Measurements from ENCODE around the gene POU2AF1. TPM values are rescaled to one million over a fixed set of nuclear protein-coding genes. Genes with fewer than 3 reads are reported as not detected.
"Not testable (repeated sequence)": the region's sequence is repeated elsewhere in the genome, so short reads cannot be mapped to it uniquely, and the experiment has no call there.

The POU2AF1 gene
- total RNA-seq, 1 donor from 2014 or later: not detected

- H3K9me3 Mint-ChIP-seq: no peaks in the 10 kb centered on the region
- peaks cover 33% of the 10 kb centered on the region for H3K27me3 Mint-ChIP-seq (ENCODE audit: low read depth)
- H3K4me3 Mint-ChIP-seq: no peak overlapping the region
- no peak for DNase-seq (ENCODE audit: low spot score in 2 of 2, unreplicated experiment in 2 of 2)
- no peak overlapping the region for H3K27ac Mint-ChIP-seq
- H3K4me1 Mint-ChIP-seq: no peaks in the 10 kb centered on the region
- H3K36me3 Mint-ChIP-seq: no peaks in the 10 kb centered on the region
- TF ChIP-seq CTCF (IDR thresholded peaks at IDR 0.05; ENCODE audit: unreplicated experiment): no peak
Observed at GRCh38 chr11:111397034-111397433, 18.0 kb upstream of the POU2AF1 start.

- no peak for DNase-seq (ENCODE audit: low spot score in 2 of 2, unreplicated experiment in 2 of 2)
- no peak overlapping the region for H3K27ac Mint-ChIP-seq
- no peak overlapping the region for H3K4me3 Mint-ChIP-seq
Observed at GRCh38 chr11:111395749-111396148, 16.7 kb upstream of the POU2AF1 start.

GRCh38 chr11:111395081-111395480, 16.0 kb upstream of the POU2AF1 start:
- Mint-ChIP-seq H3K27me3 (ENCODE audit: low read depth) (peaks cover 39% of the 10 kb centered on the region), H3K9me3 (no peaks in the 10 kb centered on the region), H3K36me3 (no peaks in the 10 kb centered on the region), H3K4me1 (no peaks in the 10 kb centered on the region), H3K4me3 (no peak overlapping the region), H3K27ac (no peak overlapping the region)
- DNase-seq (ENCODE audit: low spot score in 2 of 2, unreplicated experiment in 2 of 2): no peak
- no peak for TF ChIP-seq CTCF (IDR thresholded peaks at IDR 0.05; ENCODE audit: unreplicated experiment)

More at GRCh38 chr11:111395749-111396148, 16.7 kb upstream of the POU2AF1 start:
- Mint-ChIP-seq H3K4me1 (no peaks in the 10 kb centered on the region), H3K9me3 (no peaks in the 10 kb centered on the region), H3K36me3 (no peaks in the 10 kb centered on the region), H3K27me3 (ENCODE audit: low read depth) (peaks cover 36% of the 10 kb centered on the region)
- TF ChIP-seq CTCF (IDR thresholded peaks at IDR 0.05; ENCODE audit: unreplicated experiment): no peak

GRCh38 chr11:111394147-111394546, 15.1 kb upstream of the POU2AF1 start:
- H3K27ac Mint-ChIP-seq; H3K4me3 Mint-ChIP-seq; H3K36me3 Mint-ChIP-seq; H3K9me3 Mint-ChIP-seq; DNase-seq (ENCODE audit: low spot score in 2 of 2, unreplicated experiment in 2 of 2); H3K4me1 Mint-ChIP-seq: not testable (repeated sequence)
- H3K27me3 Mint-ChIP-seq (ENCODE audit: low read depth): peaks cover 42% of the 10 kb centered on the region

- TF ChIP-seq CTCF (IDR thresholded peaks at IDR 0.05; ENCODE audit: unreplicated experiment): no peak
- Mint-ChIP-seq H3K4me3 (no peak overlapping the region), H3K9me3 (no peaks in the 10 kb centered on the region), H3K27ac (no peak overlapping the region), H3K36me3 (no peaks in the 10 kb centered on the region), H3K27me3 (ENCODE audit: low read depth) (peaks cover 45% of the 10 kb centered on the region), H3K4me1 (no peaks in the 10 kb centered on the region)
- DNase-seq (ENCODE audit: low spot score in 2 of 2, unreplicated experiment in 2 of 2): no peak
Observed at GRCh38 chr11:111393585-111393984, 14.5 kb upstream of the POU2AF1 start.

GRCh38 chr11:111393096-111393495, 14.0 kb upstream of the POU2AF1 start:
- H3K4me1 Mint-ChIP-seq: no peaks in the 10 kb centered on the region
- H3K4me3 Mint-ChIP-seq: no peak overlapping the region
- H3K27me3 Mint-ChIP-seq (ENCODE audit: low read depth): peaks cover 45% of the 10 kb centered on the region

More at GRCh38 chr11:111393096-111393495, 14.0 kb upstream of the POU2AF1 start:
- no peaks in the 10 kb centered on the region for H3K36me3 Mint-ChIP-seq
- no peaks in the 10 kb centered on the region for H3K9me3 Mint-ChIP-seq
- H3K27ac Mint-ChIP-seq: no peak overlapping the region
- no peak for DNase-seq (ENCODE audit: low spot score in 2 of 2, unreplicated experiment in 2 of 2)
- no peak for TF ChIP-seq CTCF (IDR thresholded peaks at IDR 0.05; ENCODE audit: unreplicated experiment)
